GM12864 (cell line): ENCODE data around the gene MYG1.

Experiments used
- DNase-seq: peaks from one replicate; pipeline ENCODE4 v3.0.0-alpha.2; 2011; ENCODE audit warnings: low read depth
- H3K4me3 ChIP-seq: 2 replicates; pipeline ENCODE4 v1.5.1; 2011; ENCODE audit warnings: mild to moderate bottlenecking, low read depth, low read length, control low read depth
- CTCF ChIP-seq: IDR thresholded peaks from 2 replicates; pipeline ENCODE4 v1.5.1; 2011; ENCODE audit warnings: low read depth, mild to moderate bottlenecking, moderate library complexity, low read length, control low read depth, inconsistent platforms; ENCODE audit errors: missing control alignments

Gene MYG1

GRCh38 chr12:53355121-53355520 lies 55.6 kb downstream of the MYG1 start:
- no peak overlapping the region for H3K4me3 ChIP-seq
- DNase-seq = no peak
- TF ChIP-seq CTCF = no peak
